ENCODE data around the gene ZNF775.

Gene ZNF775

GRCh38 chr7:150388306-150388705 is 9.2 kb downstream of the ZNF775 start:
- no peak overlapping the region for H3K4me3 ChIP-seq (ENCODE audit: low read depth, low read length)
- no peak for DNase-seq (ENCODE audit: low read depth)
- TF ChIP-seq, protein P1, sequence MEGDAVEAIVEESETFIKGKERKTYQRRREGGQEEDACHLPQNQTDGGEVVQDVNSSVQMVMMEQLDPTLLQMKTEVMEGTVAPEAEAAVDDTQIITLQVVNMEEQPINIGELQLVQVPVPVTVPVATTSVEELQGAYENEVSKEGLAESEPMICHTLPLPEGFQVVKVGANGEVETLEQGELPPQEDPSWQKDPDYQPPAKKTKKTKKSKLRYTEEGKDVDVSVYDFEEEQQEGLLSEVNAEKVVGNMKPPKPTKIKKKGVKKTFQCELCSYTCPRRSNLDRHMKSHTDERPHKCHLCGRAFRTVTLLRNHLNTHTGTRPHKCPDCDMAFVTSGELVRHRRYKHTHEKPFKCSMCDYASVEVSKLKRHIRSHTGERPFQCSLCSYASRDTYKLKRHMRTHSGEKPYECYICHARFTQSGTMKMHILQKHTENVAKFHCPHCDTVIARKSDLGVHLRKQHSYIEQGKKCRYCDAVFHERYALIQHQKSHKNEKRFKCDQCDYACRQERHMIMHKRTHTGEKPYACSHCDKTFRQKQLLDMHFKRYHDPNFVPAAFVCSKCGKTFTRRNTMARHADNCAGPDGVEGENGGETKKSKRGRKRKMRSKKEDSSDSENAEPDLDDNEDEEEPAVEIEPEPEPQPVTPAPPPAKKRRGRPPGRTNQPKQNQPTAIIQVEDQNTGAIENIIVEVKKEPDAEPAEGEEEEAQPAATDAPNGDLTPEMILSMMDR (conservative IDR thresholded peaks at IDR 0.05; ENCODE audit: low read depth, low read length) = no peak

- H3K4me3 ChIP-seq (ENCODE audit: low read depth, low read length) = no peak overlapping the region
- TF ChIP-seq, protein P1 (conservative IDR thresholded peaks at IDR 0.05; ENCODE audit: low read depth, low read length) = peak; percentile 29
- peak; percentile 12 for DNase-seq (ENCODE audit: low read depth)
These were observed 9.8 kb downstream of the ZNF775 start for GRCh38 chr7:150388709-150389531.

DNA sequence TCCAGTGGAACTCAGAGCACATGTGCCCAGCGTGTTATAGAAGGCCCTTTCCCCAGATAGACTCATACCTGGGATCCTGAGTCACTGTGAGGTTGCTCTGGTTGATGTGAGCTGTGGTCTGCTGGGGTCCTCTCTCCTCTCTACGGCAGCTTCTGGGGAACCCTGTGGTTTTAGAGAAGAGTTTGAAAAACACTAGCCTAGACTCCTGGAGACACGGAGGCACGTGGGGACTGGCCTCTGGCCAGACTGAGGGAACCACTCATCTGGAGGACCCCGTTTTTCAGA is 10.3 kb downstream of the ZNF775 start:
- TF ChIP-seq, protein P1 (conservative IDR thresholded peaks at IDR 0.05; ENCODE audit: low read depth, low read length) = no peak
- DNase-seq (ENCODE audit: low read depth) = peak; percentile 12
- H3K4me3 ChIP-seq (ENCODE audit: low read depth, low read length) = no peak overlapping the region

DNA sequence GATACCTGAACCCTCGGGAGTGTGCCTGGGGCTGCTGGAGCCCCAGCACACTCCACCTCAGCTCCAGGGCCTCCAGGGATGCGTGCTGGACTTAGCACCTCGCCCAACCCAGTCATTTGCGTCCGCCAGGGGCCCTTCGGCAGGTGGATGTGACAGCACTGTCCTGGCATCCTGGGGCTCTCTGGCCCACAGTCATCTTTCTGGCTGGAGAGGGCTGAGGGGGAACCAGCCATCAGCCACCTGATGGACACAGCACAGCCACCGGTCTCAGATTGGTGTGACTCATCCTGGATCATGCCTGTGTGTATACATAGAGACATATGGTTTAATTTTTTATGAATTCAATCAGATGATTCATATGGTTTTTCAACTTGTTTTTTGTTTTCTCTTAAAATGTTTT is 11.1 kb downstream of the ZNF775 start:
- no peak for DNase-seq (ENCODE audit: low read depth)
- H3K4me3 ChIP-seq (ENCODE audit: low read depth, low read length) = no peak overlapping the region
- TF ChIP-seq, protein P1 (conservative IDR thresholded peaks at IDR 0.05; ENCODE audit: low read depth, low read length) = no peak

- TF ChIP-seq, protein P1 (conservative IDR thresholded peaks at IDR 0.05; ENCODE audit: low read depth, low read length) = no peak
- no peak overlapping the region for H3K4me3 ChIP-seq (ENCODE audit: low read depth, low read length)
- DNase-seq (ENCODE audit: low read depth) = no peak
These were observed 14.2 kb downstream of the ZNF775 start for GRCh38 chr7:150393325-150393724.

DNA sequence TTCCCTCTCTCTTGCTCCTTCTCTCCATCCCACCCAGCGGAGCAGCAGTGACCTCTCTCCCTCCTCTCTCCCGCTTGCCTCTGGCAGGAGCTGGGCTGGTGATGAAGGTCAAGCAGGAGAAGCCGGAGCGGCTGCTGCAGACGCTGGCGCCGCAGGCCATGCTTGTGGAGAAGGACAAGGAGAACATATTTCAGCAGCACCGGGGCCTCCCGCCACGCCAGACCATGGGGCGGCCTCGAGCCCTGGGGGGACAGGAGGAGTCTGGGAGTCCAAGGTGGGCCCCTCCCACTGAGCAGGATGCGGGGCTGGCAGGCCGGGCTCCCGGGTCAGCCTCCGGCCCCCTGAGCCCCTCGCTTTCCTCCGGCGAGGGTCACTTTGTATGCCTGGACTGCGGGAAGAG is 17.3 kb downstream of the ZNF775 start:
- TF ChIP-seq, protein P1 (conservative IDR thresholded peaks at IDR 0.05; ENCODE audit: low read depth, low read length) = no peak
- H3K4me3 ChIP-seq (ENCODE audit: low read depth, low read length) = no peak overlapping the region
- no peak for DNase-seq (ENCODE audit: low read depth)

DNA sequence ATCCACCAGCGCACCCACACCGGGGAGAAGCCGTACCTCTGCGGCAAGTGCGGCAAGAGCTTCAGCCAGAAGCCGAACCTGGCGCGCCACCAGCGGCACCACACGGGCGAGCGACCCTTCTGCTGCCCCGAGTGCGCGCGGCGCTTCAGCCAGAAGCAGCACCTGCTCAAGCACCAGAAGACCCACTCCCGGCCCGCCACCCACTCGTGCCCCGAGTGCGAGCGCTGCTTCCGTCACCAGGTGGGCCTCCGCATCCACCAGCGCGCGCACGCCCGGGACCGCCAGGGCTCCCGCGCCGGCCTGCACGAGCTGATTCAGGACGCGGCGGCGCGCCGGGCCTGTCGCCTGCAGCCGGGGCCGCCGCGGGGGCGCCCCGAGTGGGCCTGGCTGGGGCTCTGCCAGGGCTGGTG is 17.7 kb downstream of the ZNF775 start:
- no peak overlapping the region for H3K4me3 ChIP-seq (ENCODE audit: low read depth, low read length)
- TF ChIP-seq, protein P1 (conservative IDR thresholded peaks at IDR 0.05; ENCODE audit: low read depth, low read length) = no peak
- DNase-seq (ENCODE audit: low read depth) = no peak

Data from choroid plexus epithelial cell (primary cell).